Karpas-422 (cell line): Measurements from ENCODE around the gene WDFY1. TPM values are rescaled to one million over a fixed set of nuclear protein-coding genes. Genes with fewer than 3 reads are reported as not detected.
"Not testable (repeated sequence)": the region's sequence is repeated elsewhere in the genome, so short reads cannot be mapped to it uniquely, and the experiment has no call there.

Source experiments
- DNase-seq: peaks from one replicate; pipeline ENCODE4 v3.0.0-alpha.2; 2015
- H2AFZ ChIP-seq: fragments of 200-600 bp; sonication (generic); 2 replicates; pipeline ENCODE4 v1.6.1; 2014; ENCODE audit warnings: antibody characterized with exemption, low read length, mixed read lengths
- H3K27ac ChIP-seq: fragments of 200-600 bp; sonication (generic); 2 replicates; pipeline ENCODE4 v1.5.1; 2014; ENCODE audit warnings: mild to moderate bottlenecking, low read length, moderate library complexity
- H3K27me3 ChIP-seq: fragments of 200-600 bp; sonication (generic); 2 replicates; pipeline ENCODE4 v1.6.1; 2014; ENCODE audit warnings: low read length, mixed read lengths
- H3K36me3 ChIP-seq: fragments of 200-600 bp; sonication (generic); 2 replicates; pipeline ENCODE4 v1.6.1; 2014; ENCODE audit warnings: low read length, mixed read lengths; ENCODE audit not compliant: insufficient read depth
- H3K4me1 ChIP-seq: fragments of 200-600 bp; sonication (generic); 2 replicates; pipeline ENCODE4 v1.6.1; 2014; ENCODE audit warnings: mild to moderate bottlenecking, low read length, mixed read lengths
- H3K4me2 ChIP-seq: fragments of 200-600 bp; sonication (generic); 2 replicates; pipeline ENCODE4 v1.6.1; 2014; ENCODE audit warnings: low read length, low read depth, mild to moderate bottlenecking; ENCODE audit not compliant: poor library complexity, severe bottlenecking
- H3K4me3 ChIP-seq: fragments of 200-600 bp; sonication (generic); 2 replicates; pipeline ENCODE4 v1.5.1; 2014; ENCODE audit warnings: mild to moderate bottlenecking, antibody characterized with exemption, low read length, mixed read lengths
- H3K79me2 ChIP-seq: fragments of 200-600 bp; sonication (generic); 2 replicates; pipeline ENCODE4 v1.6.1; 2014; ENCODE audit warnings: mild to moderate bottlenecking, low read length, mixed read lengths
- H3K9ac ChIP-seq: fragments of 200-600 bp; sonication (generic); 2 replicates; pipeline ENCODE4 v1.6.0; 2014; ENCODE audit warnings: low read length
- H3K9me2 ChIP-seq: fragments of 200-600 bp; sonication (generic), shearing (Covaris generic); replicated peaks from 2 replicates; pipeline ENCODE4 v1.6.0; 2014; ENCODE audit warnings: mild to moderate bottlenecking, low read length, moderate library complexity; ENCODE audit not compliant: insufficient read depth
- H3K9me3 ChIP-seq: fragments of 300-700, 200-600 bp; sonication (generic); 2 replicates; pipeline ENCODE4 v1.6.1; 2014; ENCODE audit warnings: low read length, mixed read lengths
- H4K20me1 ChIP-seq: fragments of 200-600 bp; sonication (generic); 2 replicates; pipeline ENCODE4 v1.6.1; 2014; ENCODE audit warnings: mild to moderate bottlenecking, antibody characterized with exemption, low read length, low read depth; ENCODE audit not compliant: insufficient read depth
- total RNA-seq: library from RNA; depleted of rRNA; stranded (reverse); fragments of >200 nt; shearing (Covaris generic); gene quantifications from 2 replicates; pipeline ENCODE4 v1.2.3, GENCODE V29; 2014; ENCODE audit warnings: low replicate concordance

The WDFY1 gene
- total RNA-seq, 1 experiment from 2014 or later = 34.7 TPM

DNA sequence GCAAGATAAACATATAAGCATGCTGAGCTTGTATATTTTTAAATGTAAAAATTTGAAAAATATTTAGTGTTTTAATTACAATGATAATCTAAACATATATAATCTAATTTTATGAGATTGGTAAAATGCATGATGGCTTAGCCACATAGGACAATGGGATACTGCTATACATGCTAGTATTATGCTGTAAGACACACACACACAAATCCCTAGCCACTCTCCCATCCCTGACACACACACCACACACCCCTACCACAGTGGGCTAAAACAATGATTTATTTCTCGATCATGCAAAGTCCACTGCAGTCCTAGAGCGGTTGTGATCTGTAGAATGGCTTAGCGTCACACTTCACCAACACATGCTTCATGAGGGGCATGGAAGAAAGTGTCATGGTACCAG is 71.5 kb downstream of the WDFY1 start:
- Histone ChIP-seq H3K27ac (no peak overlapping the region), H3K4me2 (no peak overlapping the region), H3K36me3 (no peaks in the 10 kb centered on the region), H3K27me3 (no peaks in the 10 kb centered on the region), H2AFZ (no peak overlapping the region), H3K4me1 (no peaks in the 10 kb centered on the region), H3K4me3 (no peak overlapping the region), H3K9me2 (no peaks in the 10 kb centered on the region), H3K9me3 (no peaks in the 10 kb centered on the region), H3K79me2 (no peaks in the 10 kb centered on the region), H3K9ac (no peak overlapping the region), H4K20me1 (no peaks in the 10 kb centered on the region)
- DNase-seq = no peak

- not testable (repeated sequence) for H3K27me3 ChIP-seq, H3K9ac ChIP-seq, H4K20me1 ChIP-seq, H3K9me2 ChIP-seq, H2AFZ ChIP-seq, H3K4me2 ChIP-seq, H3K9me3 ChIP-seq, H3K4me3 ChIP-seq, H3K36me3 ChIP-seq, H3K4me1 ChIP-seq, H3K79me2 ChIP-seq, H3K27ac ChIP-seq, DNase-seq
Observed at GRCh38 chr2:223872772-223873171, 72.4 kb downstream of the WDFY1 start.

GRCh38 chr2:223871661-223872060 is 73.5 kb downstream of the WDFY1 start:
- not testable (repeated sequence) for H3K36me3 ChIP-seq, H3K79me2 ChIP-seq, H3K4me3 ChIP-seq, H3K9me2 ChIP-seq, H3K4me2 ChIP-seq, H3K9me3 ChIP-seq, H3K4me1 ChIP-seq, H4K20me1 ChIP-seq, DNase-seq, H2AFZ ChIP-seq, H3K9ac ChIP-seq, H3K27ac ChIP-seq, H3K27me3 ChIP-seq

- Histone ChIP-seq H3K79me2 (no peaks in the 10 kb centered on the region), H2AFZ (no peak overlapping the region), H3K9me3 (no peaks in the 10 kb centered on the region), H3K9me2 (no peaks in the 10 kb centered on the region), H3K9ac (no peak overlapping the region), H3K36me3 (no peaks in the 10 kb centered on the region), H3K4me2 (no peak overlapping the region), H3K4me3 (no peak overlapping the region), H4K20me1 (no peaks in the 10 kb centered on the region), H3K27ac (no peak overlapping the region), H3K4me1 (no peaks in the 10 kb centered on the region), H3K27me3 (no peaks in the 10 kb centered on the region)
- DNase-seq = no peak
Observed at GRCh38 chr2:223870840-223871611, 74.1 kb downstream of the WDFY1 start.

- DNase-seq = no peak
- H3K27me3 ChIP-seq = no peaks in the 10 kb centered on the region
- no peaks in the 10 kb centered on the region for H3K9me2 ChIP-seq
- H2AFZ ChIP-seq = no peak overlapping the region
- H3K4me2 ChIP-seq = no peak overlapping the region
- H3K9ac ChIP-seq = no peak overlapping the region
- no peaks in the 10 kb centered on the region for H4K20me1 ChIP-seq
- H3K4me1 ChIP-seq = no peaks in the 10 kb centered on the region
- no peaks in the 10 kb centered on the region for H3K36me3 ChIP-seq
- no peaks in the 10 kb centered on the region for H3K79me2 ChIP-seq
- no peak overlapping the region for H3K27ac ChIP-seq
- no peak overlapping the region for H3K4me3 ChIP-seq
- no peaks in the 10 kb centered on the region for H3K9me3 ChIP-seq
Observed at GRCh38 chr2:223868005-223868404, 77.1 kb downstream of the WDFY1 start.

DNA sequence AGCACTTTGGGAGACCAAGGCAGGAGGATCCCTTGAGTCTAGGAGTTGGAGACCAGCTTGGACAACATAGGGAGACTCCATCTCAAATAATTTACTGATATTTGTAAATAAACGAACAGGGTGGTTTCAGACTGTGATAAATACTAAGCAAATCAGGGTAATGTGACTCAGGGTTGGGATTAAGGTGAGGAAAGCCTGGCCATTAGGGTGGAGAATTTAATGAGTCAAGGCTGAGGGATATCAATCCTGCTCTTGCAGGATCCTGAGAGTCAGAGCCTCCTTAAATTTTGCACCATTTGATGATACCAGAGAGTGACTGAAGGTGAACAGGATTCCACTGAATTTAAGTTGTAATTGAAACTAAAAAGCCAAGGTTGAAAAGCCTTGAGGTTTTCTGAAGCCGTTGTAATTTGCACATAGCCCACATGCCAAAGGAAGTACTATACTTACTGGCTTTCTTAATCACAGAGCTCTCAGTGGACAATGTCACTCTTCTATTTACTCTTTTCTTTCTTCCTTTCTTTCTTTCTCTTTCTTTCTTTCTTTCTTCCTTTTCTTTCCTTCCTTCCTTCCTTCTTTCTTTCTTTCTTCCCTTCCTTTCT is 79.1 kb downstream of the WDFY1 start:
- Histone ChIP-seq H4K20me1 (no peaks in the 10 kb centered on the region), H3K79me2 (no peaks in the 10 kb centered on the region), H3K4me3 (no peak overlapping the region), H3K9me3 (no peaks in the 10 kb centered on the region), H3K27ac (no peak overlapping the region), H3K27me3 (no peaks in the 10 kb centered on the region), H2AFZ (no peak overlapping the region), H3K9me2 (no peaks in the 10 kb centered on the region), H3K4me2 (no peak overlapping the region), H3K36me3 (no peaks in the 10 kb centered on the region), H3K9ac (no peak overlapping the region), H3K4me1 (no peaks in the 10 kb centered on the region)
- DNase-seq = no peak

- Histone ChIP-seq H3K4me2 (no peak overlapping the region), H3K36me3 (no peaks in the 10 kb centered on the region), H3K27me3 (no peaks in the 10 kb centered on the region), H3K4me1 (no peaks in the 10 kb centered on the region), H3K9me2 (no peaks in the 10 kb centered on the region), H3K4me3 (no peak overlapping the region), H2AFZ (no peak overlapping the region), H3K27ac (no peak overlapping the region), H3K9me3 (no peaks in the 10 kb centered on the region), H3K9ac (no peak overlapping the region), H3K79me2 (no peaks in the 10 kb centered on the region), H4K20me1 (no peaks in the 10 kb centered on the region)
- DNase-seq = no peak
Observed at GRCh38 chr2:223865124-223865523, 80.0 kb downstream of the WDFY1 start.

DNA sequence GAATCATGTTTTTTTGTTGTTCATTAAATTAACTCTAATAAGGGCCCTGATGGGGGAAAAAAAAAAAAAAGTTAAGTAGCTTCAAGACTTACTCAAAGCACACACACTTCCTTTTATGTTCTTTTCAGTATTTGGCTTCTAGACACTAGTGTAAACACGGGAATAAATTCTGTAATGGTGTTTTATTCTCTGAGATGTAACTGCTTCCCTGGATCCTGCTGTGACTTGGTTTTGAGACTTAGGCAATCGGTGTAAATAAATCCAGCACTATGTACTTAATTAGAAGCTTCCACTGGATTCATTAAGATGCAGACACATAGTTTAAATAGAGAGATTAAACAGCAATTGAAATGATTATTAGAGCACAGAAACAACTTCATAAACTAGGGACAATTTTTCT is 81.6 kb downstream of the WDFY1 start:
- H3K27ac ChIP-seq = no peak overlapping the region
- no peak overlapping the region for H3K4me2 ChIP-seq
- H3K9me2 ChIP-seq = no peaks in the 10 kb centered on the region
- no peaks in the 10 kb centered on the region for H3K36me3 ChIP-seq
- H3K79me2 ChIP-seq = no peaks in the 10 kb centered on the region
- no peaks in the 10 kb centered on the region for H3K27me3 ChIP-seq
- H3K9me3 ChIP-seq = no peaks in the 10 kb centered on the region
- no peaks in the 10 kb centered on the region for H3K4me1 ChIP-seq
- H2AFZ ChIP-seq = no peak overlapping the region
- H3K9ac ChIP-seq = no peak overlapping the region
- H3K4me3 ChIP-seq = no peak overlapping the region
- H4K20me1 ChIP-seq = no peaks in the 10 kb centered on the region
- DNase-seq = no peak
